IPS-NIHi7 (cell line): Measurements from ENCODE around the gene TECPR2.

Source experiments
- DNase-seq: peaks from one replicate; pipeline ENCODE4 v3.0.0; 2012; ENCODE audit warnings: mixed read lengths; ENCODE audit errors: extremely low spot score

The TECPR2 gene

GRCh38 chr14:102424520-102424919 lies 61.8 kb downstream of the TECPR2 start:
- DNase-seq = no peak

- no peak for DNase-seq
Observed at GRCh38 chr14:102424923-102425322, 62.2 kb downstream of the TECPR2 start.

- no peak for DNase-seq
Observed at GRCh38 chr14:102426796-102427195, 64.1 kb downstream of the TECPR2 start.

- no peak for DNase-seq
Observed at GRCh38 chr14:102427642-102428041, 64.9 kb downstream of the TECPR2 start.

- DNase-seq = no peak
Observed at GRCh38 chr14:102430212-102430908, 67.6 kb downstream of the TECPR2 start.

- DNase-seq = no peak
Observed at GRCh38 chr14:102431751-102432150, 69.0 kb downstream of the TECPR2 start.

- no peak for DNase-seq
Observed at GRCh38 chr14:102434647-102435175, 72.0 kb downstream of the TECPR2 start.

GRCh38 chr14:102437997-102438915 lies 75.5 kb downstream of the TECPR2 start:
- DNase-seq = peak; percentile 98

GRCh38 chr14:102439556-102439955 lies 76.8 kb downstream of the TECPR2 start:
- DNase-seq = no peak

GRCh38 chr14:102440392-102440791 lies 77.7 kb downstream of the TECPR2 start:
- no peak for DNase-seq

- no peak for DNase-seq
Observed at GRCh38 chr14:102442241-102443211, 79.8 kb downstream of the TECPR2 start.

- DNase-seq = no peak
Observed at GRCh38 chr14:102445066-102445465, 82.3 kb downstream of the TECPR2 start.

GRCh38 chr14:102445641-102446040 lies 82.9 kb downstream of the TECPR2 start:
- no peak for DNase-seq

- no peak for DNase-seq
Observed at GRCh38 chr14:102450206-102451063, 87.7 kb downstream of the TECPR2 start.

- DNase-seq = no peak
Observed at GRCh38 chr14:102451064-102451352, 88.3 kb downstream of the TECPR2 start.

GRCh38 chr14:102452302-102452701 lies 89.6 kb downstream of the TECPR2 start:
- no peak for DNase-seq

GRCh38 chr14:102454711-102455110 lies 92.0 kb downstream of the TECPR2 start:
- no peak for DNase-seq

GRCh38 chr14:102457509-102457908 lies 94.8 kb downstream of the TECPR2 start:
- DNase-seq = no peak

GRCh38 chr14:102461490-102462338 lies 99.0 kb downstream of the TECPR2 start:
- DNase-seq = no peak

- no peak for DNase-seq
Observed at GRCh38 chr14:102462391-102462790, 99.7 kb downstream of the TECPR2 start.
